ENCODE results near the gene C1orf141. TPM values are rescaled to one million over a fixed set of nuclear protein-coding genes. Genes with fewer than 3 reads are reported as not detected.

C1orf141 gene
- total and polyA plus RNA-seq, 2 donors (not counting 1 experiment from before 2014, with no cell fraction given) = not detected

GRCh38 chr1:67060811-67061218 lies 74.0 kb downstream of the C1orf141 start:
- no peak for DNase-seq
- POLR2A ChIA-PET = no interaction called here
- WGBS (ENCODE audit: insufficient coverage) = 100% methylated on average over 2 of the region's 2 CpGs
- no peaks in the 10 kb centered on the region for H3K27me3 Mint-ChIP-seq
- H3K27ac Mint-ChIP-seq = no peak overlapping the region
- H3K9me3 Mint-ChIP-seq (ENCODE audit: insufficient read depth) = no peaks in the 10 kb centered on the region
- H3K27ac ChIP-seq (ENCODE audit: low read length in 2 of 2) = no peak overlapping the region
- no peaks in the 10 kb centered on the region for H3K9me3 ChIP-seq (ENCODE audit: control extremely low read depth in 1 of 3, control insufficient read depth in 2 of 3, insufficient read depth in 1 of 3, low read length in 2 of 3)
- no peak for ATAC-seq (ENCODE audit: low read depth)
- no peak overlapping the region for H3K9ac ChIP-seq (ENCODE audit: low read length)
- H3K4me3 ChIP-seq (ENCODE audit: control extremely low read depth in 1 of 5, extremely low read depth in 1 of 5, insufficient read depth in 1 of 5, low read depth in 2 of 5, low read length in 4 of 5) = no peak overlapping the region
- no peak for TF ChIP-seq EZH2 (IDR thresholded peaks at IDR 0.05; ENCODE audit: borderline replicate concordance, insufficient read depth, low read depth, low read length, poor library complexity, severe bottlenecking)
- TF ChIP-seq, protein P1, sequence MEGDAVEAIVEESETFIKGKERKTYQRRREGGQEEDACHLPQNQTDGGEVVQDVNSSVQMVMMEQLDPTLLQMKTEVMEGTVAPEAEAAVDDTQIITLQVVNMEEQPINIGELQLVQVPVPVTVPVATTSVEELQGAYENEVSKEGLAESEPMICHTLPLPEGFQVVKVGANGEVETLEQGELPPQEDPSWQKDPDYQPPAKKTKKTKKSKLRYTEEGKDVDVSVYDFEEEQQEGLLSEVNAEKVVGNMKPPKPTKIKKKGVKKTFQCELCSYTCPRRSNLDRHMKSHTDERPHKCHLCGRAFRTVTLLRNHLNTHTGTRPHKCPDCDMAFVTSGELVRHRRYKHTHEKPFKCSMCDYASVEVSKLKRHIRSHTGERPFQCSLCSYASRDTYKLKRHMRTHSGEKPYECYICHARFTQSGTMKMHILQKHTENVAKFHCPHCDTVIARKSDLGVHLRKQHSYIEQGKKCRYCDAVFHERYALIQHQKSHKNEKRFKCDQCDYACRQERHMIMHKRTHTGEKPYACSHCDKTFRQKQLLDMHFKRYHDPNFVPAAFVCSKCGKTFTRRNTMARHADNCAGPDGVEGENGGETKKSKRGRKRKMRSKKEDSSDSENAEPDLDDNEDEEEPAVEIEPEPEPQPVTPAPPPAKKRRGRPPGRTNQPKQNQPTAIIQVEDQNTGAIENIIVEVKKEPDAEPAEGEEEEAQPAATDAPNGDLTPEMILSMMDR (IDR thresholded peaks at IDR 0.05) = no peak
- no peaks in the 10 kb centered on the region for H3K36me3 ChIP-seq (replicated peaks in 1 of 2; ENCODE audit: control extremely low read depth in 1 of 2, control insufficient read depth in 1 of 2, extremely low read depth in 1 of 2, insufficient read depth in 2 of 2, low read length in 1 of 2)
- H3K4me1 Mint-ChIP-seq = no peaks in the 10 kb centered on the region
- CTCF ChIA-PET = interaction anchor here (1.3 kb wide), 1 partner anchor 87 kb away, joined by 4 read pairs; no protein-coding TSS in a partner anchor
- no peak overlapping the region for H3K4me3 Mint-ChIP-seq
- no peak overlapping the region for H2AFZ ChIP-seq (ENCODE audit: insufficient read depth, low read depth, low read length, poor library complexity, severe bottlenecking)
- H3K27me3 ChIP-seq (replicated peaks in 1 of 4; ENCODE audit: control extremely low read depth in 1 of 4, control insufficient read depth in 3 of 4, insufficient read depth in 4 of 4, low read length in 3 of 4) = no peaks in the 10 kb centered on the region
- H3K4me1 ChIP-seq (ENCODE audit: control insufficient read depth in 2 of 2, insufficient read depth in 2 of 2, low read length in 2 of 2) = no peaks in the 10 kb centered on the region
- no peaks in the 10 kb centered on the region for H4K20me1 ChIP-seq (ENCODE audit: control insufficient read depth, insufficient read depth, low read length, poor library complexity, severe bottlenecking)
- no peaks in the 10 kb centered on the region for H3K79me2 ChIP-seq (ENCODE audit: control insufficient read depth, insufficient read depth, low read length)
- no peak overlapping the region for H3K4me2 ChIP-seq (replicated peaks; ENCODE audit: low read depth, low read length, poor library complexity, severe bottlenecking)
- intact Hi-C loops (cut with micrococcal nuclease) = no loop called here

GRCh38 chr1:67059346-67059745 lies 75.4 kb downstream of the C1orf141 start:
- DNase-seq (no peak), ATAC-seq (ENCODE audit: low read depth) (no peak)
- H2AFZ ChIP-seq (ENCODE audit: insufficient read depth, low read depth, low read length, poor library complexity, severe bottlenecking) = no peak overlapping the region
- peaks cover 0 to 4% of the 10 kb centered on the region in 2 donors for H3K4me1 ChIP-seq (ENCODE audit: control insufficient read depth in 2 of 2, insufficient read depth in 2 of 2, low read length in 2 of 2)
- intact Hi-C loops (cut with micrococcal nuclease) = no loop called here
- WGBS (ENCODE audit: insufficient coverage) = 100% methylated on average over 1 of the region's 1 CpG
- H3K4me2 ChIP-seq (replicated peaks; ENCODE audit: low read depth, low read length, poor library complexity, severe bottlenecking) = no peak overlapping the region
- no peaks in the 10 kb centered on the region for H3K36me3 ChIP-seq (replicated peaks in 1 of 2; ENCODE audit: control extremely low read depth in 1 of 2, control insufficient read depth in 1 of 2, extremely low read depth in 1 of 2, insufficient read depth in 2 of 2, low read length in 1 of 2)
- H3K4me3 ChIP-seq (ENCODE audit: control extremely low read depth in 1 of 5, extremely low read depth in 1 of 5, insufficient read depth in 1 of 5, low read depth in 2 of 5, low read length in 4 of 5) = no peak overlapping the region
- H3K79me2 ChIP-seq (ENCODE audit: control insufficient read depth, insufficient read depth, low read length) = no peaks in the 10 kb centered on the region
- H3K27ac Mint-ChIP-seq = no peak overlapping the region
- H3K9ac ChIP-seq (ENCODE audit: low read length) = no peak overlapping the region
- no peak overlapping the region for H3K27ac ChIP-seq (ENCODE audit: low read length in 2 of 2)
- no peak overlapping the region for H3K4me3 Mint-ChIP-seq
- peaks cover 6% of the 10 kb centered on the region for H3K4me1 Mint-ChIP-seq
- H3K27me3 ChIP-seq (replicated peaks in 1 of 4; ENCODE audit: control extremely low read depth in 1 of 4, control insufficient read depth in 3 of 4, insufficient read depth in 4 of 4, low read length in 3 of 4) = no peaks in the 10 kb centered on the region
- ChIA-PET POLR2A (no interaction called here), CTCF (no interaction called here)
- no peaks in the 10 kb centered on the region for H4K20me1 ChIP-seq (ENCODE audit: control insufficient read depth, insufficient read depth, low read length, poor library complexity, severe bottlenecking)
- no peaks in the 10 kb centered on the region for H3K27me3 Mint-ChIP-seq
- no peaks in the 10 kb centered on the region for H3K9me3 ChIP-seq (ENCODE audit: control extremely low read depth in 1 of 3, control insufficient read depth in 2 of 3, insufficient read depth in 1 of 3, low read length in 2 of 3)
- TF ChIP-seq, protein P1 (IDR thresholded peaks at IDR 0.05) = no peak
- TF ChIP-seq EZH2 (IDR thresholded peaks at IDR 0.05; ENCODE audit: borderline replicate concordance, insufficient read depth, low read depth, low read length, poor library complexity, severe bottlenecking) = no peak
- no peaks in the 10 kb centered on the region for H3K9me3 Mint-ChIP-seq (ENCODE audit: insufficient read depth)

Measured in B cell (primary cell).